HEK293 (cell line): Measurements from ENCODE around the gene MYL6B.

Experiments
- SP2 ChIP-seq: fragments of 450-650 bp; formaldehyde crosslinking; IDR thresholded peaks from 2 replicates; pipeline ENCODE4 v1.5.1; 2016; ENCODE audit warnings: missing biosample characterization, missing genetic modification characterization
- SP3 ChIP-seq: fragments of 450-650 bp; formaldehyde crosslinking; IDR thresholded peaks from 2 replicates; pipeline ENCODE4 v1.5.1; 2016; ENCODE audit warnings: missing biosample characterization, missing genetic modification characterization
- TSHZ1 ChIP-seq: fragments of 450-650 bp; formaldehyde crosslinking; IDR thresholded peaks from 2 replicates; pipeline ENCODE4 v1.5.1; 2016; ENCODE audit warnings: missing biosample characterization, missing genetic modification characterization, borderline replicate concordance
- ZBTB17 ChIP-seq: fragments of 450-650 bp; formaldehyde crosslinking; IDR thresholded peaks from 2 replicates; pipeline ENCODE4 v1.5.1; 2016; ENCODE audit warnings: missing biosample characterization, missing genetic modification characterization
- ZBTB20 ChIP-seq: fragments of 450-650 bp; formaldehyde crosslinking; IDR thresholded peaks from 2 replicates; pipeline ENCODE4 v1.5.1; 2016; ENCODE audit warnings: missing biosample characterization, missing genetic modification characterization
- ZBTB48 ChIP-seq: fragments of 450-650 bp; formaldehyde crosslinking; IDR thresholded peaks from 2 replicates; pipeline ENCODE4 v1.5.1; 2016; ENCODE audit warnings: missing biosample characterization, missing genetic modification characterization
- ZFP37 ChIP-seq: fragments of 450-650 bp; formaldehyde crosslinking; IDR thresholded peaks from 2 replicates; pipeline ENCODE4 v1.5.1; 2016; ENCODE audit warnings: missing biosample characterization, missing genetic modification characterization
- ZNF121 ChIP-seq: fragments of 450-650 bp; formaldehyde crosslinking; IDR thresholded peaks from 2 replicates; pipeline ENCODE4 v1.5.1; 2016; ENCODE audit warnings: missing biosample characterization, missing genetic modification characterization
- ZNF2 ChIP-seq: fragments of 450-650 bp; formaldehyde crosslinking; IDR thresholded peaks from 2 replicates; pipeline ENCODE4 v1.5.1; 2016; ENCODE audit warnings: missing biosample characterization, missing genetic modification characterization
- ZNF24 ChIP-seq: fragments of 450-650 bp; formaldehyde crosslinking; IDR thresholded peaks from 2 replicates; pipeline ENCODE4 v1.5.1; 2016; ENCODE audit warnings: missing biosample characterization, missing genetic modification characterization
- ZNF280C ChIP-seq: fragments of 450-650 bp; formaldehyde crosslinking; IDR thresholded peaks from 2 replicates; pipeline ENCODE4 v1.5.1; 2016; ENCODE audit warnings: missing biosample characterization, missing genetic modification characterization
- ZNF292 ChIP-seq: fragments of 450-650 bp; formaldehyde crosslinking; IDR thresholded peaks from 2 replicates; pipeline ENCODE4 v1.5.1; 2016; ENCODE audit warnings: low read depth, missing biosample characterization, missing genetic modification characterization, borderline replicate concordance
- ZNF629 ChIP-seq: fragments of 450-650 bp; formaldehyde crosslinking; IDR thresholded peaks from 2 replicates; pipeline ENCODE4 v1.5.1; 2017; ENCODE audit warnings: missing biosample characterization, missing genetic modification characterization
- ZNF654 ChIP-seq: fragments of 450-650 bp; formaldehyde crosslinking; IDR thresholded peaks from 2 replicates; pipeline ENCODE4 v1.5.1; 2016; ENCODE audit warnings: low read depth, missing biosample characterization, missing genetic modification characterization
- TF ChIP-seq, protein P1 (sequence below): fragments of 450-650 bp; formaldehyde crosslinking; IDR thresholded peaks from 2 replicates; pipeline ENCODE4 v1.5.1; 2017; ENCODE audit warnings: missing biosample characterization, missing genetic modification characterization
- TF ChIP-seq, protein P2 (sequence below): fragments of 450-650 bp; formaldehyde crosslinking; IDR thresholded peaks from 2 replicates; pipeline ENCODE4 v1.5.1; 2016; ENCODE audit warnings: missing biosample characterization, missing genetic modification characterization
- TF ChIP-seq, protein P3 (sequence below): fragments of 450-650 bp; formaldehyde crosslinking; conservative IDR thresholded peaks from 2 replicates; pipeline ENCODE4 v1.5.1; 2016; ENCODE audit warnings: low read depth, missing biosample characterization, missing genetic modification characterization
- TF ChIP-seq, protein P4 (sequence below): fragments of 450-650 bp; formaldehyde crosslinking; IDR thresholded peaks from 2 replicates; pipeline ENCODE4 v1.5.1; 2016; ENCODE audit warnings: missing biosample characterization, missing genetic modification characterization

MYL6B gene

DNA sequence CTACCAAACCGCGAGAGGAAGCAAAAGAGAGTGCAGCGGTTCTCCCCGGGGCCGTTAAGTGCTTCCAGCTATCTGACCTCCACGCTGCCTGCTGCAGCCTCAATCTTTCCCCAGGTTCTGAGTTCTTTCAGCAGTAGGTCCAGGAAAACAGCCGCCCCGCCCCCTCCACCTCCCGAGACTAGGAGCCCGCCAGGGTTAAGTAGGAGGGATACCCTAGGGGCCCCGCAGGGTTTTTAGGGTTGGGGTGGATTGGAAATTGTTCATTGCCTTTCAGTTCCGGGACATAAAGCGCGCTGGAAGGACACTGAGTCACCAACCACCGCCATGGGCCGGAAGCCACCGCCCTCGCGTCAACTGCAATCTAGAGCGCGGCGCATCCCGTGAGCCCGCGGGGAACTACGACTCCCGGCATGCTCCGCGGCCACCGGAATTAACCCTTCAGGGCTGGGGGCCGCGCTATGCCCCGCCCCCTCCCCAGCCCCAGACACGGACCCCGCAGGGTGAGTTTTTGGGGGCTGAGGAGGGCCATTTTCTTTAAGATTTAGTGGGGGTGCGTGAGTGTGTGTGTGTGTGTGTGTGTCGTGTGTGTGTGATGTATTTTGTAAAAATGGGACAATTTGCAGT is at the start of gene MYL6B (continued):
- TF ChIP-seq, protein P1, sequence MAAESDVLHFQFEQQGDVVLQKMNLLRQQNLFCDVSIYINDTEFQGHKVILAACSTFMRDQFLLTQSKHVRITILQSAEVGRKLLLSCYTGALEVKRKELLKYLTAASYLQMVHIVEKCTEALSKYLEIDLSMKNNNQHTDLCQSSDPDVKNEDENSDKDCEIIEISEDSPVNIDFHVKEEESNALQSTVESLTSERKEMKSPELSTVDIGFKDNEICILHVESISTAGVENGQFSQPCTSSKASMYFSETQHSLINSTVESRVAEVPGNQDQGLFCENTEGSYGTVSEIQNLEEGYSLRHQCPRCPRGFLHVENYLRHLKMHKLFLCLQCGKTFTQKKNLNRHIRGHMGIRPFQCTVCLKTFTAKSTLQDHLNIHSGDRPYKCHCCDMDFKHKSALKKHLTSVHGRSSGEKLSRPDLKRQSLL (tag by site-specific recombination): peak; percentile 71; the same call in 1 of the 2 replicates
- TF ChIP-seq TSHZ1 (tag by site-specific recombination): peak; percentile 11; the same call in 1 of the 2 replicates
- TF ChIP-seq ZNF654: peak; percentile 12; the same call in 1 of the 2 replicates
- TF ChIP-seq, protein P2, sequence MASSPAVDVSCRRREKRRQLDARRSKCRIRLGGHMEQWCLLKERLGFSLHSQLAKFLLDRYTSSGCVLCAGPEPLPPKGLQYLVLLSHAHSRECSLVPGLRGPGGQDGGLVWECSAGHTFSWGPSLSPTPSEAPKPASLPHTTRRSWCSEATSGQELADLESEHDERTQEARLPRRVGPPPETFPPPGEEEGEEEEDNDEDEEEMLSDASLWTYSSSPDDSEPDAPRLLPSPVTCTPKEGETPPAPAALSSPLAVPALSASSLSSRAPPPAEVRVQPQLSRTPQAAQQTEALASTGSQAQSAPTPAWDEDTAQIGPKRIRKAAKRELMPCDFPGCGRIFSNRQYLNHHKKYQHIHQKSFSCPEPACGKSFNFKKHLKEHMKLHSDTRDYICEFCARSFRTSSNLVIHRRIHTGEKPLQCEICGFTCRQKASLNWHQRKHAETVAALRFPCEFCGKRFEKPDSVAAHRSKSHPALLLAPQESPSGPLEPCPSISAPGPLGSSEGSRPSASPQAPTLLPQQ (tag by site-specific recombination): peak; percentile 56; the same call in 1 of the 2 replicates
- peak; percentile 82 for TF ChIP-seq SP2 (tag by site-specific recombination)
- TF ChIP-seq ZNF2 (tag by site-specific recombination): 0 out of 2 replicates have a peak, but pooled peaks have one; percentile 24
- 0 out of 2 replicates have a peak, but pooled peaks have one; percentile 25 for TF ChIP-seq ZFP37 (tag by site-specific recombination)
- TF ChIP-seq ZBTB17: peak; percentile 93
- no peak for TF ChIP-seq ZNF280C
- peak; percentile 81 for TF ChIP-seq ZNF629 (tag by site-specific recombination)
- TF ChIP-seq ZNF292: no peak
- TF ChIP-seq ZBTB20 (tag by site-specific recombination): peak; percentile 83
- no peak for TF ChIP-seq ZNF121
- TF ChIP-seq ZNF24: no peak; the same call in 1 of the 2 replicates
- TF ChIP-seq, protein P3, sequence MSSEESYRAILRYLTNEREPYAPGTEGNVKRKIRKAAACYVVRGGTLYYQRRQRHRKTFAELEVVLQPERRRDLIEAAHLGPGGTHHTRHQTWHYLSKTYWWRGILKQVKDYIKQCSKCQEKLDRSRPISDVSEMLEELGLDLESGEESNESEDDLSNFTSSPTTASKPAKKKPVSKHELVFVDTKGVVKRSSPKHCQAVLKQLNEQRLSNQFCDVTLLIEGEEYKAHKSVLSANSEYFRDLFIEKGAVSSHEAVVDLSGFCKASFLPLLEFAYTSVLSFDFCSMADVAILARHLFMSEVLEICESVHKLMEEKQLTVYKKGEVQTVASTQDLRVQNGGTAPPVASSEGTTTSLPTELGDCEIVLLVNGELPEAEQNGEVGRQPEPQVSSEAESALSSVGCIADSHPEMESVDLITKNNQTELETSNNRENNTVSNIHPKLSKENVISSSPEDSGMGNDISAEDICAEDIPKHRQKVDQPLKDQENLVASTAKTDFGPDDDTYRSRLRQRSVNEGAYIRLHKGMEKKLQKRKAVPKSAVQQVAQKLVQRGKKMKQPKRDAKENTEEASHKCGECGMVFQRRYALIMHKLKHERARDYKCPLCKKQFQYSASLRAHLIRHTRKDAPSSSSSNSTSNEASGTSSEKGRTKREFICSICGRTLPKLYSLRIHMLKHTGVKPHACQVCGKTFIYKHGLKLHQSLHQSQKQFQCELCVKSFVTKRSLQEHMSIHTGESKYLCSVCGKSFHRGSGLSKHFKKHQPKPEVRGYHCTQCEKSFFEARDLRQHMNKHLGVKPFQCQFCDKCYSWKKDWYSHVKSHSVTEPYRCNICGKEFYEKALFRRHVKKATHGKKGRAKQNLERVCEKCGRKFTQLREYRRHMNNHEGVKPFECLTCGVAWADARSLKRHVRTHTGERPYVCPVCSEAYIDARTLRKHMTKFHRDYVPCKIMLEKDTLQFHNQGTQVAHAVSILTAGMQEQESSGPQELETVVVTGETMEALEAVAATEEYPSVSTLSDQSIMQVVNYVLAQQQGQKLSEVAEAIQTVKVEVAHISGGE: peak; percentile 84
- TF ChIP-seq ZBTB48 (tag by site-specific recombination): peak; percentile 69; the same call in 1 of the 2 replicates
- TF ChIP-seq, protein P4, sequence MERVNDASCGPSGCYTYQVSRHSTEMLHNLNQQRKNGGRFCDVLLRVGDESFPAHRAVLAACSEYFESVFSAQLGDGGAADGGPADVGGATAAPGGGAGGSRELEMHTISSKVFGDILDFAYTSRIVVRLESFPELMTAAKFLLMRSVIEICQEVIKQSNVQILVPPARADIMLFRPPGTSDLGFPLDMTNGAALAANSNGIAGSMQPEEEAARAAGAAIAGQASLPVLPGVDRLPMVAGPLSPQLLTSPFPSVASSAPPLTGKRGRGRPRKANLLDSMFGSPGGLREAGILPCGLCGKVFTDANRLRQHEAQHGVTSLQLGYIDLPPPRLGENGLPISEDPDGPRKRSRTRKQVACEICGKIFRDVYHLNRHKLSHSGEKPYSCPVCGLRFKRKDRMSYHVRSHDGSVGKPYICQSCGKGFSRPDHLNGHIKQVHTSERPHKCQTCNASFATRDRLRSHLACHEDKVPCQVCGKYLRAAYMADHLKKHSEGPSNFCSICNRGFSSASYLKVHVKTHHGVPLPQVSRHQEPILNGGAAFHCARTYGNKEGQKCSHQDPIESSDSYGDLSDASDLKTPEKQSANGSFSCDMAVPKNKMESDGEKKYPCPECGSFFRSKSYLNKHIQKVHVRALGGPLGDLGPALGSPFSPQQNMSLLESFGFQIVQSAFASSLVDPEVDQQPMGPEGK (tag by site-specific recombination): peak; percentile 100
- TF ChIP-seq SP3 (tag by site-specific recombination): peak; percentile 94
